H9 (cell line): Measurements from ENCODE around the gene GCK. TPM values are rescaled to one million over a fixed set of nuclear protein-coding genes. Genes with fewer than 3 reads are reported as not detected.

ENCODE experiments used
- DNase-seq: peaks from one replicate; pipeline ENCODE4 v3.0.0-alpha.2; 2017
- H2AFZ ChIP-seq: one replicate; pipeline ENCODE4 v1.6.1; 2013; ENCODE audit warnings: mild to moderate bottlenecking, low read length, control low read depth, moderate library complexity
- H2AK5ac ChIP-seq: 2 replicates; pipeline ENCODE4 v1.6.1; 2013; ENCODE audit warnings: low read length, control low read depth, mixed read lengths; ENCODE audit not compliant: insufficient read length
- H2BK120ac ChIP-seq: one replicate; pipeline ENCODE4 v1.6.1; 2013; ENCODE audit warnings: low read depth, mild to moderate bottlenecking, low read length, control low read depth, inconsistent platforms; ENCODE audit not compliant: poor library complexity, severe bottlenecking
- H2BK12ac ChIP-seq: 2 replicates; pipeline ENCODE4 v1.6.1; 2013; ENCODE audit warnings: low read length, control low read depth, mixed read lengths, low read depth; ENCODE audit not compliant: insufficient read length
- H2BK15ac ChIP-seq: 2 replicates; pipeline ENCODE4 v1.6.1; 2013; ENCODE audit warnings: low read depth, low read length, control low read depth
- H2BK20ac ChIP-seq: one replicate; pipeline ENCODE4 v1.6.1; 2013; ENCODE audit warnings: low read depth, mild to moderate bottlenecking, low read length, control low read depth, inconsistent platforms; ENCODE audit not compliant: poor library complexity, severe bottlenecking
- H2BK5ac ChIP-seq: 2 replicates; pipeline ENCODE4 v1.6.1; 2013; ENCODE audit warnings: low read length, control low read depth, mixed read lengths; ENCODE audit not compliant: insufficient read length
- H3K14ac ChIP-seq: 2 replicates; pipeline ENCODE4 v1.6.1; 2013; ENCODE audit warnings: low read length, control low read depth; ENCODE audit not compliant: insufficient read depth
- H3K18ac ChIP-seq: 2 replicates; pipeline ENCODE4 v1.6.1; 2013; ENCODE audit warnings: low read depth, mild to moderate bottlenecking, mixed read lengths, low read length, control low read depth; ENCODE audit not compliant: insufficient read length
- H3K23ac ChIP-seq: 2 replicates; pipeline ENCODE4 v1.6.1; 2013; ENCODE audit warnings: low read length, control low read depth, mixed read lengths, low read depth; ENCODE audit not compliant: insufficient read length
- H3K23me2 ChIP-seq: 2 replicates; pipeline ENCODE4 v1.6.1; 2013; ENCODE audit warnings: low read depth, mild to moderate bottlenecking, mixed read lengths, low read length, control low read depth; ENCODE audit not compliant: insufficient read length, poor library complexity, severe bottlenecking
- H3K27ac ChIP-seq: 2 replicates; pipeline ENCODE4 v1.5.1; 2013; ENCODE audit warnings: low read length, control low read depth, mixed read lengths, low read depth; ENCODE audit not compliant: insufficient read length
- H3K27me3 ChIP-seq: 2 replicates; pipeline ENCODE4 v1.6.1; 2013; ENCODE audit warnings: low read length, control low read depth, inconsistent platforms; ENCODE audit not compliant: insufficient read depth
- H3K4ac ChIP-seq: 2 replicates; pipeline ENCODE4 v1.6.1; 2013; ENCODE audit warnings: low read depth, mild to moderate bottlenecking, control low read depth, inconsistent platforms, low read length, moderate library complexity
- H3K4me1 ChIP-seq: 2 replicates; pipeline ENCODE4 v1.6.1; 2013; ENCODE audit warnings: low read length, control low read depth, inconsistent platforms; ENCODE audit not compliant: insufficient read depth
- H3K4me2 ChIP-seq: 2 replicates; pipeline ENCODE4 v1.6.1; 2013; ENCODE audit warnings: low read length, control low read depth, mixed read lengths; ENCODE audit not compliant: insufficient read length, insufficient read depth
- H3K56ac ChIP-seq: 2 replicates; pipeline ENCODE4 v1.6.1; 2013; ENCODE audit warnings: low read depth, mild to moderate bottlenecking, mixed read lengths, low read length, control low read depth; ENCODE audit not compliant: insufficient read length
- H3K79me1 ChIP-seq: 2 replicates; pipeline ENCODE4 v1.6.1; 2013; ENCODE audit warnings: low read depth, mild to moderate bottlenecking, moderate library complexity, low read length, control low read depth, inconsistent platforms; ENCODE audit not compliant: insufficient read depth, poor library complexity, severe bottlenecking
- H3K79me2 ChIP-seq: 2 replicates; pipeline ENCODE4 v1.6.1; 2013; ENCODE audit warnings: low read length, control low read depth, inconsistent platforms; ENCODE audit not compliant: insufficient read depth
- H3K9ac ChIP-seq: 2 replicates; pipeline ENCODE4 v1.6.1; 2013; ENCODE audit warnings: low read length, control low read depth, mixed read lengths; ENCODE audit not compliant: insufficient read length; ENCODE audit errors: extremely low read depth
- H3K9me3 ChIP-seq: one replicate; pipeline ENCODE4 v1.6.1; 2013; ENCODE audit warnings: low read depth, low read length, inconsistent platforms; ENCODE audit not compliant: control insufficient read depth
- H3T11ph ChIP-seq: one replicate; pipeline ENCODE4 v1.6.1; 2013; ENCODE audit warnings: mild to moderate bottlenecking, low read length, control low read depth, inconsistent platforms
- H4K20me1 ChIP-seq: one replicate; pipeline ENCODE4 v1.6.1; 2013; ENCODE audit not compliant: control insufficient read depth, insufficient read length, insufficient read depth
- H4K5ac ChIP-seq: 2 replicates; pipeline ENCODE4 v1.6.1; 2013; ENCODE audit warnings: low read depth, mild to moderate bottlenecking, mixed read lengths, low read length, control low read depth; ENCODE audit not compliant: insufficient read length
- H4K8ac ChIP-seq: replicated peaks from 2 replicates; pipeline ENCODE4 v1.6.1; 2013; ENCODE audit warnings: low read length, control low read depth, mixed read lengths, low read depth; ENCODE audit not compliant: insufficient read length
- H4K91ac ChIP-seq: 2 replicates; pipeline ENCODE4 v1.6.1; 2013; ENCODE audit warnings: low read depth, mild to moderate bottlenecking, moderate library complexity, mixed read lengths, low read length, control low read depth; ENCODE audit not compliant: insufficient read length
- H3K27ac Mint-ChIP-seq, 3 experiments: 2 replicates in 2 of 3; 3 replicates in 1 of 3; pipeline ENCODE4 v1.8.0; 2020 to 2021; ENCODE audit warnings: mixed read lengths in 3 of 3, mild to moderate bottlenecking in 1 of 3, moderate library complexity in 1 of 3
- H3K27me3 Mint-ChIP-seq: 2 replicates; pipeline ENCODE4 v1.8.0; 2021; ENCODE audit warnings: low read depth, mild to moderate bottlenecking, moderate library complexity, mixed read lengths
- H3K36me3 Mint-ChIP-seq, 3 experiments: 2 replicates in 2 of 3; 3 replicates in 1 of 3; pipeline ENCODE4 v1.8.0; 2020 to 2021; ENCODE audit warnings: low read depth in 3 of 3, mixed read lengths in 3 of 3; ENCODE audit not compliant: insufficient read depth in 1 of 3
- H3K4me1 Mint-ChIP-seq, 2 experiments: 2 replicates each; pipeline ENCODE4 v1.8.0; 2020; ENCODE audit warnings: mixed read lengths in 2 of 2
- H3K4me3 Mint-ChIP-seq, 2 experiments: 2 replicates in 1 of 2; 3 replicates in 1 of 2; pipeline ENCODE4 v1.8.0; 2020 to 2021; ENCODE audit warnings: mild to moderate bottlenecking in 2 of 2, mixed read lengths in 2 of 2, moderate library complexity in 1 of 2
- H3K9me3 Mint-ChIP-seq, 2 experiments: 2 replicates in 1 of 2; 3 replicates in 1 of 2; pipeline ENCODE4 v1.8.0; 2020; ENCODE audit warnings: mild to moderate bottlenecking in 2 of 2, mixed read lengths in 2 of 2, moderate library complexity in 1 of 2
- WGBS: extraction: QIAGEN DNeasy Blood & Tissue Kit; methylation state at CpG from one replicate; pipeline ENCODE4 v1.1.7; 2013; ENCODE audit warnings: missing lambda C conversion rate, low lambda C conversion rate, mixed read lengths; ENCODE audit not compliant: insufficient read length; ENCODE audit errors: extremely low coverage; 5-methylcytosine and 5-hydroxymethylcytosine counted together
- total RNA-seq: library from RNA; stranded (reverse); gene quantifications from 2 replicates; pipeline ENCODE4 v1.2.1, GENCODE V29; 2021
- TF ChIP-seq, protein P1 (sequence below): fragments of 200-600 bp; sonication (generic); conservative IDR thresholded peaks from 3 replicates; pipeline ENCODE4 v1.8.0; 2021; ENCODE audit warnings: antibody characterized with exemption, mild to moderate bottlenecking

The GCK gene
- total RNA-seq, 1 experiment from 2014 or later, result 0.98 TPM

DNA sequence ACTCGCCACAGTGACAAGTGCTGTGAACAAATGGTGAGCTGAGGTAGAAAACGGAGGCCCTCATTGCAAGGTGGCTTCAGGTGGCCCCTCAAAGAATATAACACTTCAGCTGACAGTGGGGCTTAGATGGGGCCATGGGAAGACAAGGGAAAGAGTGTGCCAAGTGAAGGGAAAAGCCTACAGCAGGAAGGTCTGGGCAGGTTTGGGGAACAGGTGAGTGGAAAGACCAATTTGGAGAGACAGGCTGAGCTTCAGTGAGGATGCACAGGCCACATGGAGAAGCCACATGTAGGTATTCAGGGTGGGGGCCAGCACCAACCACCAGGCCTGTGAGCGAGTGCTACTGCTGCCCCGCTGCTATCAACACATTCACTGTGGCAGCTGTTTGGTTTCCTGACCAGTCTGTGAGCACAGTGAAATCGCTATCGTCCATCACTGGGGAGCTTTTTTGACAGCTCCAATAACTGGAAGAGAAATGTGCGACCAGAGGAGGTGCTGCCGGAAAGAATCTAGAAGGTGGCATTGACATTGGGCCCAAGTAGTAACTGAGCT lies 69.3 kb downstream of the GCK start:
- Histone ChIP-seq H3K9ac (no peak overlapping the region), H3K23ac (no peak overlapping the region), H4K5ac (no peak overlapping the region), H2BK5ac (no peak overlapping the region), H4K8ac (no peak overlapping the region), H3K23me2 (peaks cover 11% of the 10 kb centered on the region), H3K79me1 (peaks cover 2% of the 10 kb centered on the region), H3K56ac (no peak overlapping the region), H3K4me1 (no peaks in the 10 kb centered on the region), H3K9me3 (no peaks in the 10 kb centered on the region), H3K14ac (no peak overlapping the region), H3K27me3 (no peaks in the 10 kb centered on the region), H2BK12ac (no peak overlapping the region), H3K4me2 (no peak overlapping the region), H4K20me1 (no peaks in the 10 kb centered on the region), H3K4ac (no peak overlapping the region), H3K18ac (no peak overlapping the region), H4K91ac (no peak overlapping the region), H3K79me2 (no peaks in the 10 kb centered on the region; the same call in 1 of the 2 replicates), H2AFZ (no peak overlapping the region), H3T11ph (no peak overlapping the region), H3K27ac (no peak overlapping the region), H2BK15ac (no peak overlapping the region), H2BK120ac (no peak overlapping the region), H2AK5ac (no peak overlapping the region), H2BK20ac (no peak overlapping the region)
- no CpG with 5 or more reads among the region's 8 CpGs for WGBS
- Mint-ChIP-seq H3K4me3 (peak overlapping the region in 1 of 2 experiments; percentile 36; a peak in 1 of 5 replicates), H3K36me3 (peaks cover 35 to 74% (median 63%) of the 10 kb centered on the region in 3 experiments), H3K27me3 (peaks cover 5% of the 10 kb centered on the region), H3K4me1 (peaks cover 10 to 12% of the 10 kb centered on the region in 2 experiments), H3K27ac (no peak overlapping the region), H3K9me3 (no peaks in the 10 kb centered on the region; a peak in 1 of 5 replicates)
- DNase-seq, result no peak
- TF ChIP-seq, protein P1, sequence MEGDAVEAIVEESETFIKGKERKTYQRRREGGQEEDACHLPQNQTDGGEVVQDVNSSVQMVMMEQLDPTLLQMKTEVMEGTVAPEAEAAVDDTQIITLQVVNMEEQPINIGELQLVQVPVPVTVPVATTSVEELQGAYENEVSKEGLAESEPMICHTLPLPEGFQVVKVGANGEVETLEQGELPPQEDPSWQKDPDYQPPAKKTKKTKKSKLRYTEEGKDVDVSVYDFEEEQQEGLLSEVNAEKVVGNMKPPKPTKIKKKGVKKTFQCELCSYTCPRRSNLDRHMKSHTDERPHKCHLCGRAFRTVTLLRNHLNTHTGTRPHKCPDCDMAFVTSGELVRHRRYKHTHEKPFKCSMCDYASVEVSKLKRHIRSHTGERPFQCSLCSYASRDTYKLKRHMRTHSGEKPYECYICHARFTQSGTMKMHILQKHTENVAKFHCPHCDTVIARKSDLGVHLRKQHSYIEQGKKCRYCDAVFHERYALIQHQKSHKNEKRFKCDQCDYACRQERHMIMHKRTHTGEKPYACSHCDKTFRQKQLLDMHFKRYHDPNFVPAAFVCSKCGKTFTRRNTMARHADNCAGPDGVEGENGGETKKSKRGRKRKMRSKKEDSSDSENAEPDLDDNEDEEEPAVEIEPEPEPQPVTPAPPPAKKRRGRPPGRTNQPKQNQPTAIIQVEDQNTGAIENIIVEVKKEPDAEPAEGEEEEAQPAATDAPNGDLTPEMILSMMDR, result no peak
